ENCODE data around the gene ACSM2A.
"Not testable (repeated sequence)": the region's sequence is repeated elsewhere in the genome, so short reads cannot be mapped to it uniquely, and the experiment has no call there.

DNA sequence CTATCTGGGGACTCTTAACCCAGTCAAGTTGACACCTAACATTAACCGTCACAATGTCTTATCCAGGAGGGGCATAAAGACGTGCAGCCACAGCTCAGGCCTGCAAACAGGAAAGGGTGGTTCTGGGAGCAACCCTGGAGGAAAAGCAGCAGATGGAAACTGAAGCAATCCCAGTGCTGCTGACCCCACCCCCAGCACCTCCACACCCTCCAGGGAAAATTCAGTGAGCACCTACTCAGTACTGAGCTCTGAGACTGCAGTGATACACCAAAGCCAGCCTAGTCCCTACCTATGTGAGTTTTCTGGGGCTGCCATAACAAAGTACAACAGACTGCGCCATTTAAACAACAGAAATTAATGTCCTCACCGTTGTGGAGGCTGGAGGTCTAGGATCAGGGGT, 9.5 kb upstream of the ACSM2A start:
- TF ChIP-seq JUNB (CRISPR knock-in tag; conservative IDR thresholded peaks at IDR 0.05); MTF1 (CRISPR knock-in tag; IDR thresholded peaks at IDR 0.05; ENCODE audit: borderline replicate concordance); KAT7 (CRISPR knock-in tag; IDR thresholded peaks at IDR 0.05; ENCODE audit: borderline replicate concordance); ZNF431 (CRISPR knock-in tag; IDR thresholded peaks at IDR 0.05); NR2C2 (CRISPR knock-in tag; IDR thresholded peaks at IDR 0.05); NR2C2 (tag; IDR thresholded peaks at IDR 0.05); E2F3 (CRISPR knock-in tag; IDR thresholded peaks at IDR 0.05): not testable (repeated sequence)

All from K562 (cell line).